Caco-2 (cell line): ENCODE data around the gene DDX59. TPM values are rescaled to one million over a fixed set of nuclear protein-coding genes. Genes with fewer than 3 reads are reported as not detected.

Source experiments
- BruUV-seq: library from RNA; stranded (reverse); fragments of 400-500 nt; replicated peaks from 2 replicates; lab custom pipeline; 2021; lab: Mats Ljungman, UMichigan
- CTCF ChIA-PET: fragments of 300-600 bp; sonication (Branson Sonifier 250); formaldehyde crosslinking; loops from one replicate; lab custom pipeline; 2022; ENCODE audit warnings: antibody characterized with exemption; lab: Charles Lee
- POLR2A ChIA-PET: fragments of 300-600 bp; sonication (Branson Sonifier 250); formaldehyde crosslinking; loops from one replicate; lab custom pipeline; 2022; ENCODE audit warnings: antibody characterized with exemption; lab: Charles Lee
- DNase-seq, 2 experiments: peaks; one replicate each; pipeline versions ENCODE4 v3.0.0 to v3.0.0-alpha.2; 2020 to 2022
- H3K27me3 ChIP-seq: replicated peaks from 2 replicates; pipeline ENCODE4 v1.6.0; 2011; ENCODE audit warnings: low read length; ENCODE audit not compliant: control insufficient read depth, insufficient read depth
- H3K36me3 ChIP-seq: 2 replicates; pipeline ENCODE4 v1.5.1; 2011; ENCODE audit warnings: low read length; ENCODE audit not compliant: control insufficient read depth, insufficient read depth
- H3K4me1 ChIP-seq: fragments of 250-450 bp; sonication (Bioruptor Pico); 2 replicates; pipeline ENCODE4 v1.5.1; 2020; ENCODE audit warnings: mild to moderate bottlenecking
- H3K4me3 ChIP-seq: 2 replicates; pipeline ENCODE4 v1.5.1; 2011; ENCODE audit warnings: low read depth, mild to moderate bottlenecking, control low read depth, low read length
- H3K9me3 ChIP-seq: fragments of 250-450 bp; sonication (Bioruptor Pico); 2 replicates; pipeline ENCODE4 v1.5.1; 2020; ENCODE audit warnings: mild to moderate bottlenecking, moderate library complexity
- H3K27ac Mint-ChIP-seq: one replicate; pipeline ENCODE4 v1.8.0; 2022; ENCODE audit warnings: mixed read lengths; ENCODE audit not compliant: unreplicated experiment
- H3K27me3 Mint-ChIP-seq: one replicate; pipeline ENCODE4 v1.8.0; 2022; ENCODE audit warnings: mixed read lengths; ENCODE audit not compliant: insufficient read depth, unreplicated experiment
- H3K36me3 Mint-ChIP-seq: one replicate; pipeline ENCODE4 v1.8.0; 2022; ENCODE audit warnings: mild to moderate bottlenecking, mixed read lengths; ENCODE audit not compliant: insufficient read depth, unreplicated experiment
- H3K4me1 Mint-ChIP-seq: one replicate; pipeline ENCODE4 v1.8.0; 2022; ENCODE audit warnings: low read depth, mixed read lengths; ENCODE audit not compliant: unreplicated experiment
- H3K4me3 Mint-ChIP-seq: one replicate; pipeline ENCODE4 v1.8.0; 2022; ENCODE audit warnings: mild to moderate bottlenecking, moderate library complexity, mixed read lengths; ENCODE audit not compliant: unreplicated experiment
- H3K9me3 Mint-ChIP-seq: one replicate; pipeline ENCODE4 v1.8.0; 2022; ENCODE audit warnings: mixed read lengths; ENCODE audit not compliant: unreplicated experiment
- intact Hi-C: fragments of 100-400 bp; cut with micrococcal nuclease; formaldehyde crosslinking; loops from one replicate; pipeline ENCODE4 v1.10.0; 2022; ENCODE audit not compliant: unreplicated experiment
- total RNA-seq: library from RNA; stranded (reverse); gene quantifications from 2 replicates; pipeline ENCODE4 v1.2.3, GENCODE V29; 2022
- TF ChIP-seq, protein P1 (sequence below), 2 experiments: fragments of 200-600 bp in 1 of 2; IDR thresholded peaks; 1 replicate in 1 of 2; 2 replicates in 1 of 2; pipeline versions ENCODE4 v1.5.1 to v1.8.0; 2011 to 2022; ENCODE audit warnings: antibody characterized with exemption in 1 of 2, control low read depth in 1 of 2, inconsistent platforms in 1 of 2, low read depth in 1 of 2, low read length in 1 of 2, mild to moderate bottlenecking in 1 of 2, moderate library complexity in 1 of 2; ENCODE audit not compliant: insufficient read depth in 1 of 2, severe bottlenecking in 1 of 2, unreplicated experiment in 1 of 2

The DDX59 gene
- total RNA-seq, 1 experiment from 2014 or later = 13.5 TPM

- ChIA-PET POLR2A (no interaction called here), CTCF (no interaction called here)
- TF ChIP-seq, protein P1, sequence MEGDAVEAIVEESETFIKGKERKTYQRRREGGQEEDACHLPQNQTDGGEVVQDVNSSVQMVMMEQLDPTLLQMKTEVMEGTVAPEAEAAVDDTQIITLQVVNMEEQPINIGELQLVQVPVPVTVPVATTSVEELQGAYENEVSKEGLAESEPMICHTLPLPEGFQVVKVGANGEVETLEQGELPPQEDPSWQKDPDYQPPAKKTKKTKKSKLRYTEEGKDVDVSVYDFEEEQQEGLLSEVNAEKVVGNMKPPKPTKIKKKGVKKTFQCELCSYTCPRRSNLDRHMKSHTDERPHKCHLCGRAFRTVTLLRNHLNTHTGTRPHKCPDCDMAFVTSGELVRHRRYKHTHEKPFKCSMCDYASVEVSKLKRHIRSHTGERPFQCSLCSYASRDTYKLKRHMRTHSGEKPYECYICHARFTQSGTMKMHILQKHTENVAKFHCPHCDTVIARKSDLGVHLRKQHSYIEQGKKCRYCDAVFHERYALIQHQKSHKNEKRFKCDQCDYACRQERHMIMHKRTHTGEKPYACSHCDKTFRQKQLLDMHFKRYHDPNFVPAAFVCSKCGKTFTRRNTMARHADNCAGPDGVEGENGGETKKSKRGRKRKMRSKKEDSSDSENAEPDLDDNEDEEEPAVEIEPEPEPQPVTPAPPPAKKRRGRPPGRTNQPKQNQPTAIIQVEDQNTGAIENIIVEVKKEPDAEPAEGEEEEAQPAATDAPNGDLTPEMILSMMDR (IDR thresholded peaks at IDR 0.05; ENCODE audit: insufficient read depth in 1 of 2, low read depth in 1 of 2, low read length in 1 of 2, severe bottlenecking in 1 of 2, unreplicated experiment in 1 of 2) = no peak
- no peaks in the 10 kb centered on the region for H3K36me3 ChIP-seq
- no peak overlapping the region for H3K4me3 Mint-ChIP-seq
- intact Hi-C loops = no loop called here
- no peaks in the 10 kb centered on the region for H3K27me3 Mint-ChIP-seq
- DNase-seq = no peak
- no TSS peak for BruUV-seq
- H3K36me3 Mint-ChIP-seq = no peaks in the 10 kb centered on the region
- no peaks in the 10 kb centered on the region for H3K9me3 ChIP-seq
- H3K4me3 ChIP-seq = no peak overlapping the region
- H3K4me1 ChIP-seq = peaks cover 11% of the 10 kb centered on the region; the same call in 1 of the 2 replicates
- H3K27ac Mint-ChIP-seq = no peak overlapping the region
- H3K27me3 ChIP-seq = no peaks in the 10 kb centered on the region
- no peaks in the 10 kb centered on the region for H3K9me3 Mint-ChIP-seq
- H3K4me1 Mint-ChIP-seq = no peaks in the 10 kb centered on the region
Observed at GRCh38 chr1:200626853-200627534, 42.7 kb downstream of the DDX59 start.

DNA sequence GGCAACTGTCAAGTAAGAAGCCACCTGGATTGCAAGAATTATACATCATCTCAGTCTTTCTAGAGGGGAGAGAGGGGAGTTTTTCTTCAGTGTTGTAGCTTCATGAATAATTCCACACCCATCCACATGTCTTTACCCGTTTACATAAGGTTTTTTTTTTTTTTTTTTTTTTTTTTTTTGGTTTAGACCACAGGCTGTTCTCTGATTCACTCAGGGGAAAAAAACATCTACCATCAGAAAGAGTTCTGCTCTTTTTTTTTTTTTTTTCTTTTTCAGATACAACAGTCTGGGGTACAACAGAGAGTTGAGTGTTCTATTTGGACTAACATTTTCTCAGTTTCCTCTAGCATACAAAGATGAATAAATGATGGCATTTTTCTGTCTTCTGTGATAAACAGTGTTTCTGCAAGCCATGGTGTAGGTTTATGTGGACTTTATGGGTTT, 44.3 kb downstream of the DDX59 start:
- Mint-ChIP-seq H3K4me3 (no peak overlapping the region), H3K4me1 (no peaks in the 10 kb centered on the region), H3K36me3 (peaks cover 6% of the 10 kb centered on the region), H3K27me3 (no peaks in the 10 kb centered on the region), H3K9me3 (no peaks in the 10 kb centered on the region), H3K27ac (no peak overlapping the region)
- intact Hi-C loops = no loop called here
- TF ChIP-seq, protein P1 (IDR thresholded peaks at IDR 0.05; ENCODE audit: insufficient read depth in 1 of 2, low read depth in 1 of 2, low read length in 1 of 2, severe bottlenecking in 1 of 2, unreplicated experiment in 1 of 2) = no peak
- Histone ChIP-seq H3K4me1 (peaks cover 14% of the 10 kb centered on the region; the same call in 1 of the 2 replicates), H3K4me3 (no peak overlapping the region), H3K36me3 (no peaks in the 10 kb centered on the region), H3K9me3 (no peaks in the 10 kb centered on the region), H3K27me3 (no peaks in the 10 kb centered on the region)
- POLR2A ChIA-PET = interaction anchor here (0.7 kb wide), 1 partner anchor 60 kb away, joined by 16 read pairs; no protein-coding TSS in a partner anchor
- DNase-seq = no peak
- CTCF ChIA-PET = interaction anchor here (0.6 kb wide), 2 partner anchors 282 to 346 kb away, joined by 4 to 8 read pairs; no protein-coding TSS in a partner anchor
- no TSS peak for BruUV-seq

- H3K36me3 Mint-ChIP-seq = peaks cover 11% of the 10 kb centered on the region
- ChIA-PET CTCF (interaction anchor here (0.6 kb wide), 2 partner anchors 283 to 346 kb away, joined by 4 to 8 read pairs; no protein-coding TSS in a partner anchor), POLR2A (interaction anchor here (0.7 kb wide), 1 partner anchor 60 kb away, joined by 16 read pairs; no protein-coding TSS in a partner anchor)
- DNase-seq = no peak
- H3K27me3 ChIP-seq = no peaks in the 10 kb centered on the region
- no TSS peak for BruUV-seq
- peaks cover 8% of the 10 kb centered on the region; the same call in 1 of the 2 replicates for H3K4me1 ChIP-seq
- no peak overlapping the region for H3K27ac Mint-ChIP-seq
- H3K4me3 ChIP-seq = no peak overlapping the region
- no peaks in the 10 kb centered on the region for H3K9me3 ChIP-seq
- intact Hi-C loops = loop anchor here (5.0 kb wide), 3 partner anchors 117 to 417 kb away; no protein-coding TSS in a partner anchor
- H3K4me1 Mint-ChIP-seq = peaks cover under 1% of the 10 kb centered on the region
- TF ChIP-seq, protein P1 (IDR thresholded peaks at IDR 0.05; ENCODE audit: insufficient read depth in 1 of 2, low read depth in 1 of 2, low read length in 1 of 2, severe bottlenecking in 1 of 2, unreplicated experiment in 1 of 2) = no peak
- H3K27me3 Mint-ChIP-seq = no peaks in the 10 kb centered on the region
- H3K36me3 ChIP-seq = no peaks in the 10 kb centered on the region
- H3K9me3 Mint-ChIP-seq = no peaks in the 10 kb centered on the region
- no peak overlapping the region for H3K4me3 Mint-ChIP-seq
Observed at GRCh38 chr1:200624679-200625335, 44.9 kb downstream of the DDX59 start.
